Left kidney (tissue), 2 donors: ENCODE results near the gene OSGEP. TPM values are rescaled to one million over a fixed set of nuclear protein-coding genes. Genes with fewer than 3 reads are reported as not detected.

Experiments
- DNase-seq: peaks from one replicate; pipeline ENCODE4 v3.0.0-alpha.2; 2013
- polyA plus RNA-seq: library from polyadenylated mRNA; unstranded; fragments of 120-200 nt; gene quantifications from one replicate; pipeline ENCODE4 v1.2.1, GENCODE V29; 2013; ENCODE audit not compliant: insufficient read length

The OSGEP gene
- polyA plus RNA-seq, 1 donor = 85.7 TPM

DNA sequence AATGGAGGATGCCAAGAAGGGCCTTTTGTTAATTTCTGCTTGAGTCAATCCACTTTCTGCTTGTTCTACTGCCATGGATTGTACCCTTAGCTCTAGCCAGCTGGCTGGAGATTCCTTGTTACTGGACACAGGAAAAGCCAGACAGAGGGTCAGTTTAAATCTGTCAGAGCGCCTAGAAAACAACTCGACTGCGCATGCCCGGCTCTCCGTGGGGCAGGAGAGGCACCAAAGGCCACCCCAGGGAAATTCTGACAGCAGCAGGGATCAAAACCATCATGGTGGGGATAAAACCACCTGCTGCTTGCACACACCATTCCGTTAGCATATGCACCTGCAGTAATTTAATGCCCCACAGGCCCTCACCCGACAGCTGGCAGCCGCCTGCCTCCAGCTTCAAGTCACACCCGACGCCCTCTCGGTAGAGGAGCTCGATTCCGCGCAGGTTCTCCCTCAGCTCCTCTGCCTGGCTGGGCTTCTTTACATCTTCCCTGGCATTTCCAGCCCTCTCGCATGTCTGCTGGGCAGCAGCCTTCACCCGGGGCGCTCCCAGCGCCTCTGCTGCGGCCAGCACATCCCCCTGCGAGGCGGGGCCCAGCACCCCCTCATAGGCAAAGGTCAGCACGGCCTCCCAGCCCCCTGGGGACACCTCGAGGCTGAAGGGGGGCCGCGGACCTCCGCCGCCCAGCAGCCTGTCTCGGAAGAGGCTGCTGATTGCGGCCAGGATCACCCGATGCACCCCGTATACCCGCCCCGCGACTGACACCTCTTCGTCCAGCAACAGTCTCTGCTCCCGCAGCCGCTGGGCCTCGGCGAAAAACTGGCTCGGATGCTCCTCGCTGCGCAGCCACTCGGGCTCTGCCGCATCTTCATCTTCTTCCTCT lies 19.7 kb downstream of the OSGEP start:
- DNase-seq = peak; percentile 24

DNA sequence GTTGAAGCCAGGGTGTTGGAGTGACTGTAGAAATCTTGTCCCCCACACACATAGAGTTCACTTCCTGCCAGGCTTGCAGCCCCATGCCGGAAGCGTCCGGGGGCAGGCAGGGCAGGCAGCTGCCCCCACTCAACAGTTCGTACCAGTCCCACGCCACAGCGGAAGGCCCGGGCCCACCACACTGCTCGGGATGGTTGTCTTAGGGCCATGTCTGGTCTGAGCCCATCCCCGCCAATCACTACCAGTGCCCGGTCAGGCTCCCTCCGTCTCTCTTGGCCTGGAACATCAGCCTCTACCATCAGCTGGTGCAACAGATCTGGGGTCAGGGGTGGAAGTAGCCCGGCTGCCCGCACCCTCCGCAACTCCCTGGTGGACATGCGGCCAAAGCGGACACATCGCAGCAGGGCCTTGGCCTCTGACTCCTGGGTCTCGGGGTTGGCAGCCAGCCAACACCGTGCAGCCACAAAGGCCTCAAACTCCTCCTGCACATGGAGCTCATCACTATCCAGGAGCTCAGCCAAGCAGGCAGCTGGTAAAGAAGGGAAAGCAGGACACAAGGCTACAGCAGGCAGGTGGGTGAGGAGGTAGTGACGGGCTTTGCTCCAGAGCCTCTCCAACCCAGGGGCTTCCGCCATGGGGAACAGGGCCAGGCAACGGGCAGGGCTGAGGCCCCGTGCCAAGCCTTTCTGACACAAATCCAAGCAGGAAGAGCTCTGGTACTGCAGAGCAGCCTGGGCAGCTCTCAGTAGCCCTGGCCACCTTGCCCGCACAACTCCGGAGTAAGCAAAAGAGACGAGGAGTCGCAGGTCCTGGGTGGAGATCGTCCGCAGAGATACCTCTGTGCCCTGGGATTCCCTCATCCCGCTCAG lies 24.6 kb downstream of the OSGEP start:
- DNase-seq = no peak

DNA sequence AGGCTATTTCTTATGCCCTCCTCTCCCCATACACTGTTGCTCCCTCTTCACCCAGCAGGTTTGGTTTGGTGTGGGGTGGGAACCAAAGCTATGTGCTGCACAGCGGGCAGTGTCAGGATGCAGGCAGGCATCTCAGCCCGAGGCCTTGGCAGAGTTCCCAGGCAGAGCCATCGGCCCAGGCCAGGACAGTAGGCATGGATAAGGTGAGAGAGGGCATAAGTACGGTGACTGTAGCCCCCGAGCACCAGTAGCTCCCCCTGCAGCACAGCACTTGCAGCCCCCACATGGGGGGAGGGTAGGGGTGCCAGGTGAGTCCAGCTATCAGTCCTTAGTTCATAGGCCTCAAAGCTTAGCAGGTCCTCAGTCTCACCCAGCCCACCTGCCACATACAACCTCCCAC lies 25.8 kb downstream of the OSGEP start:
- no peak for DNase-seq

DNA sequence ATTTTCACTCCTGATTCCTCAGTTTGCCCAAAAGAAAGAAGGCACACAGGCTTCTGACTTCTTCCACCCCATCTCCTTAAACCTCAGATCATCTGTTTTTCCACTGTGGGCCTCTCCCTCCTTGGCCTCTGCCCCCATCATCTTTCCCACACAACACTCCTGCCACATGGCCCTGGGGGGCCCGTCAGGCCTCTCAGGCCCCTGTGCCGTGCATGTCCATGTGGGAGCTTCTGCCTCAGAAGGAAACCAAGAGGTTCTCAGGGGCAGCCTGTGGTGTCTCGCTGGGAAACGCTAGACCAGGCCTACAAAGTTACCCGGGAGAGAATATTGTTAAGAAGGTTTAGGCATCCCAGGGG lies 26.6 kb downstream of the OSGEP start:
- DNase-seq = no peak

DNA sequence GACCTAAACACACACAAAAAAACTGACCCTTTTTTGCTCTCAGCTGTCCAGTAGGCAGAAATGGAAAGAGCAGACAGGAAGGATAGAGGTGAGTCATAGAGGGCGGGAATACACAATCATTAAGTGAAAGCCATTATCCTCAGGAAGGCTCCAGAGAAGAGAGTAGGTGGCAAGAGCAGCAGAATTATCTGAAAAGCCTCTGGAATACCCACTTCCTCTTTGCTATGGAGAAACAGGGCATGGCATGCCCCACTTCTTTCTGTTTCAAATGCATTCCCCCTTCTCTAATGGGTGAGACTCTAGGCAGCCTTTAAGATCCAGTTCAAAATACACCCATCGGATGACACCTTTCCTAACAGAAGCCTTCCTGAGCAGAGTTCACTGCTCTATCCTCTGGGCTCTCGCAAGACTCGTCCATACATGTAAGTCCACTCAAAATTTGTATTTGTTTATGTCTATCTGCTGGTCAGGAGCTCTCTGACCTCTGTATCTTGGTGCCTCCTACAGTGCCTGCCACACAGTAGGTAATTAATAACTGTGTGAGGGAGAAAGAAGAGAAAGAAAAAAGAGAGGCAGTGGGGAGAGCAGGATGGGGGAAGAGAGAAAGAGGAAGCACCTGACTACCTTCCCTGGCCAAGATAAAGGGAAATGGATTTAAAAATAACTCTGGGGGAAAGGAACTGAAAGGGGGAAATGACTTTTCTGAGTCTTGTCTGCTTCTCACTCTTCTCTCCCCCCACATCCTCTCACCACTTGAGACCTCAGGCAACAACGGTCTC lies 27.2 kb downstream of the OSGEP start:
- no peak for DNase-seq

DNA sequence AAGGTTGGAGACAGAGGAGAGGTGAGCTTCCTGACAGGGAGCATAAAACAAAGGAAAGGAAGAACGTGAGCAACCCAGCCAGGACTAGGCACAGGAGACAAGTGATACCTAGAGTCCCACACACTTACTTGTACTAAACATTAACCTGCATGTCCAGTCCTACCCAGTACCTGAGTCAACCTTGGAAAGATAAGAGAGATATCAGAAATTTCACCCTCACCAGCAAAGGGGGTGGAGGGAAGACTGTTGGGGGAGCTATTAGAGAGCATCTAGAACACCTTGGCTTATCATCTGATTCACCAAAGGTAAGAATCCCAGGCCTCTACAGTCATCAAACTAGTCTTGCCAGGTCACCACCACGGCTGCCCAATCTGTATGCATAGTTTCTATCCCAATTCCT lies 29.8 kb downstream of the OSGEP start:
- DNase-seq = no peak

DNA sequence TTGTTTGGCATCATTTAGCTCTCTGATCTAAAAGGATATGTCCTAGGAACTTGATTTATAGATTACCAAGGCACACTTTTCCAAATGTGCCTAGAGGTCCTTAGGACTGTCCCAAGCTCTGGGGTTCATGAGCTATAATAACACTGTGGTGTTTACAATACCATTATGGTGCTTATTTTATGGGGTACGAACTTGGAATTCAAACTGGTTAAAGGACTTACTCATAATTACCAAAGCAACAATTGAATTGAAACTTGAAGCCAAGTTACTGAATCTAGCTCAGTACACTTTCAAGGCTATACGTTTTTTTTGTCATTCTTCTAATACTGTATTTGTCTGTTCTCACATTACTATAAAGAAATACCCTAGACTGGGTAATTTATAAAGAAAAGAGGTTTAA lies 31.7 kb downstream of the OSGEP start:
- DNase-seq = no peak

DNA sequence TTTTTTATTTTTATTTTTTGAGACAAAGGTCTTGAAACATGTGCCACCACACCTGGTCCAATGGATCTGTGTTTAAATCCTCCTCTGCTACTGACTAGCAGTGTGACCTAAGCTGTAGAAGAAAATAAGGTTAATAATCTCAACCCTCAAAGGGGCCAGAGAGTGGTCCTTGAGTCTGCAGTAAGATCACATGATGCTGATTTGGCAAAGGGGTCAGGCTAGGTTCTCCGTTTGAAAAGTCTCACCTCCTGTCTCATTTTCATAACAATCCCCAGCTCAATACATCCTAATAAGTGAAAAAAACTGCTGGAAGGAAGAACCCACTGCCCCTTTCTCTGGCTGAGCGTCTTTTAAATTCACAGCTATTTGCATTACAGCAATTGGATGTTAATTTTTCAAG lies 33.3 kb downstream of the OSGEP start:
- DNase-seq = no peak

DNA sequence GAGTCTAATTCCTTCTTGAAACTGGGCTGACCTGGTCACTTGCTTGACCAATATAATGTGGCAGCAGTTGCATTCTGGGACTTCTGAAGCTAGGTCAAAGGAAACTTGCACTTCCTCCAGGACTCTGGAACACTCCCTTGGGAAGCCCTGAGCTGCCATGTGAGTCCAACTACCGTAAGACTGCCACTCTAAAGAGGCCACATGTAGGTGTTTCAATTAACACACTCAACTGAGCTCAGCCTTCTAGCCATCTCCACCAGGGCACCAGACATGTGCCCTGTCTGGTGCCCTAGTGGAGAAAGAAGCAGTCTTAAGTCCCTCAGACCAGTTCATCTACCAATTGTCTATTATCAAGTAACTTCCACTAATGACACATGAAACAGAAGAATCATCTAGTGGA lies 35.2 kb downstream of the OSGEP start:
- no peak for DNase-seq

DNA sequence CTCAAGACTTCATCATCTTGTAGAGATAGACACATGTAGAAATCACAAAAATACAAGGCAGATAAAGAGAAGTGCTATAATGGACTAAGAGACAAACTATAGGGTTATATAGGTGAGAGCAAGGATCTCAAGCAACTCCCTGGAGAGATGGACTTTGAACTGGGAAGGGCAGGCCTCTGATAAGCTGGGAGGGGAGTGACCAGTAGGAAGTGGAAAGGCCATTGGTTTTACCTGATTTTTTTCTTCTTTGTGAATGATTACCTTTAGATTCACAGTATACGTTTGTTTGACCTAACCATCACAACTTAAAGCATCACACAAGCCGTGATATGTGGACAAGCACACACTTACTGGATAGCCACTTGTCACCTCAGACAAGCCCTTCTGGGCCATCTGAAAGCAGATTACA lies 36.1 kb downstream of the OSGEP start:
- no peak for DNase-seq

DNA sequence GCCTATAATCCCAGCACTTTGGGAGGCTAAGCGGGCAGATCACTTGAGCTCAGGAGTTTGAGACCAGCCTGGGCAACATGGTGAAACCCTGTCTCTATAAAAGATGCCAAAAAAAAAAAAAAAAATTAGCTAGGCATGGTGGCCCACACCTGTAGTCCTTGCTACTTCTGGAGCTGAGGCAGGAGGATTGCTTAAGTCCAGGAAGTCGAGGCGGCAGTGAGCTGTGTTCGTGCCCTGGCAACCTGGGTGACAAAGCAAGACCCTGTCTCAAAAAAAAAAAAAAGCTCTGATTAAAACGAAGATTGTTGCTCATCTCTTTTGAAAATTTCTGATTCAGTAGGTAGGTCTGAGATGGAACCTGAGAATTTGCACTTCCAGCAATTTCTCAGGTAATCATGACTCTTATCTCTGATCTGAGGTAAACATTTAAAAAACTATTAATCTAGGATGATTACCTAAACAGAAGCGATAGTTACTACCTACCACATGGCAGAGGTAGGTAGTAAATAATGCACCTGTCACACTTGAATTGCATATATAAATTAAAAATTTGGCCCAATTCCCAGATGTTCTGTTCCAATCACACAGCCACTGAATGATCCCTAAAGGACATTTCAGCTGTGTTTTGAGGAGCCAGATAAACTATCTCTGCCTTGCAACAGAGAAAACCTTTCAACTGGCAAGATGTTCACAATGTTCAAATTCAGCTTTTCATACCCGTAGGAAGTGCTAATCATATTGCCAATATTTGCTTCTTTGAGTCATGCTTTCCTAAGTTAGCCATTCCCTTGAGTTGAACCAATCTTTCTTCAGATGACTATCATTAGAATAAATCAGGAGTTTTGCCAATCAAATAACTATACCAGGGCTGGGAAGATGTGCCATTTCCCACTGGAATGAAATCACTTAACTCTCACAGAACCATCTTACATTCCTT lies 37.1 kb downstream of the OSGEP start:
- DNase-seq = no peak

DNA sequence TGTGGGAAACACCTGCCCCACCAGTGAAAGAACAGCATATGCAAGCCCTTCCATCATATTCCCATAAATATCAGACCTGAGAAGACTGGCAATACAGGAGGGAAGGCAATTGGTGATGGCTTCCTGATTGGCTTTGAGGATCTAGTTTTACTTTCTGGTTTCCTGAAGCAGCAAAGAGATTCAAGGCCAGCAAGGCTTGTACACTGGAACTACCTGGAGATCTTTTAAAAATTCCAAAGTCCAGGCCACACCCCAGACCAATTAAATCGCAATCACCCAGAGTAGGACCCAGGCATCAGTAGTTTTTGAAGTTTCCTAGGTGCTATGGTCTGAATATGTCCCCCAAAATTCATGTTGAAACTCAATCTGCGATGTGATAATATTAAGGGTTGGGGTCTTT lies 38.4 kb downstream of the OSGEP start:
- DNase-seq = no peak

DNA sequence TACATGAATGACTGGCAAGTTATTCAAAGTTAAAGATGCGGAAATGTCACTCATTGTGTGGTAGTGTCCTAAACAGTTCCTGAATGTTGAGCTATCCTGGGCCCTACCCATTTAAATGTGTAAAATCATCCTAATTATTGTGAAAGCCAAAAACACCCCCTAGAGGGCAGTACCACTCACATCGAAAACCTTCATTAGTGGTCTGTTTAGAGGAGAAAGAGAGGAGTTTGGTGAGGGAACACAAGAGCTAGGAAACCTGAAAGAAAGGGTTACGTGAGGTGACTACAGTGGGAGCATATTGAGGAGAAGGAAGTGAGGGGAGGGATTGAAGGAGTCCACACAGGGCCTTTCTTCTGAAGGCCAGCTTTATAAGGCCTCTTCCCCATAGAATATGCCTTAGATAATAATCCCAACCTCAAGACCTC lies 38.8 kb downstream of the OSGEP start:
- DNase-seq = peak; percentile 52

DNA sequence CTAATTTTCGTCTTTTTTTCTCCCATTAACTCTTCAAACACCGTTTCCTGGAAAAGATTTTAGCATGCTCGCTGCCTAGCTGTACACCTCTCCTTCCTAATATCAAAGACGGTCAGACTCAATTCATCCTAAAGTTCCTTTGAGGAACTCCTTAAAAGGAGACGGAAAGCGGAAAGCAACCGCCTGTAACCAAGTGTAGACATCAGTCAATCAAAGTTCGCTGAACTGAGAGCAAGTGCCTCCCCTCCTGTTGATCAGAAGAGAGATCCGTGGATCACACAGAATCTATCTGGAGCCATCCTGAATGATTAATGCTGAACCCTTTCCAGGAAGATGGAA lies 40.9 kb downstream of the OSGEP start:
- DNase-seq = no peak

DNA sequence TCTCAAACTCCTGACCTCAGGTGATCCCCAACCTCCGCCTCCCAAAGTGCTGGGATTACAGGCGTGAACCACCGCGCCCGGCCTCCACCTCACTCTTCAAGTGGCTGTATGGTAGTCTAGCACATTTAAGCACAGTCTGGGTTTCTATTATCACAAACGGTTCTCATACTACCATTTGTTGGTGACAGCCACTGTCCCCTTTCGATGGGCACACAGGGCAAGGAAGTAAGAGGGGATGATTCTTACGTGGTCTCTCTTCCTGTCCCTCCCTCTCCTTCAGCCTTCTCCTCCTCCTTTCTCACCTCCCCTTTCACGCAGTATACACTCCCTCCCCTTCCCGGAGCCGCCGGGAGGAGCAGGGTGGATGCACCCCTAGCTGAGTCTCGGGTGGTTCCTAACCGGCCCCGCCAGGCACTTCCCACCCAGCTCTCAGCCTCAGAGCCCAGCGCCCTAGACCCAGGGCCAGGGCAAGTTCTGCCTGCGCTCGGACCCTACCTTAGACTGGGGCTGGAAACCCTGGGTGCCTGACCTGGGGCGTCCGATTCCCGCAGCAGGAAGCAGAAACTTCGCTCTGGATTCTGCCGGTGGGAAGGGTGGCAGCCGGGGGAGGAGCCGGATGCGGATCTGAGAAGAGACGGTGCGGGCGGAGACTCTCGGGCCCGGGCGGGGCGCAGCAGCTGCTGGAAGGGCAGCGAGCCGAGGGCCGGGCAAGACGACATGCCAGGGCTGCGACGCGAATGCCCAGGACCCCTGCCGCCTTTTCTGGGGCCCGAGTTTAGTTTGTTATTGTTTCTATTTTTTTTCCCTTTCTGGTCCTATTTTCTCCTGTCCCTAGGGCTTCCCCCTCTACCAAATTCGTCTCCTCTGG lies 41.5 kb downstream of the OSGEP start, which contains the start of gene TEP1:
TSS of gene TEP1 (minus strand) at position 626 of the 868 bp plus-strand sequence. CDS start 5,062 bp downstream, outside the sequence.
- DNase-seq = peak; percentile 77

DNA sequence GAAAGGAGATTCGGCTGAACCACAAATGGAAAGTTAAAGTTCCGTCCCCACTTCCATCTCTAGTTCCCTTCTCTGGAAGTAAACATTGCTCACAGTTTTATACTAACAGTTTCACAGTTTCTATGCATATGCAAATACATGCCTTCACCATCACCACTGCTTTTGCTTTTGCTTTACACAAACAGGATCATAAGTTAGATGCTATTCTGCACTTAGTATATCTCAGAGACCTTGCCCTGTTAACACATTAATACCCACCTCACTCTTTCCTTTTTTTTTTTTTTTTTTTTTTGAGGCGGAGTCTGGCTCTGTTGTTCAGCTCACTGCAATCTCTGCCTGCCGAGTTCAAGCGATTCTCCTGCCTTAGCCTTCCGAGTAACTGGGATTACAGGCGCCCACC lies 42.2 kb downstream of the OSGEP start:
- no peak for DNase-seq

DNA sequence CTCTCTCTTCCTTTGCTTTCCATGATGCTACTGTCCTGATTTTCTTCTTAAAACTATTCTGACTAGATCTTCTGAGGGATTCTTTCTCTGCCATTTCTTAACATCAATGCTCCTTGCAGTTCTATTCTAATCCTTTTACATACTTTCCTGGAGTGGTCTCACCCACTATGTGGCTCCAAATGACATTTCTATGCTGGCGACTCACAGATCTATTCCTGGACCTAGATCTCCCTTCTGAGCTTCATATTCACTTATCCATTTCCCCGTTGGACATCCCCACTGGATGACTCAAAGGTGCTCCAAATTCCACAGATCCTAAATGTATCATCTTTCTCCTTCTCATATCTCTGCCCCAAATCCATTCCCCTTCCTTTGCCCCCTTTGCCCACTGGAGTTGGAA lies 45.4 kb downstream of the OSGEP start:
- DNase-seq = no peak

DNA sequence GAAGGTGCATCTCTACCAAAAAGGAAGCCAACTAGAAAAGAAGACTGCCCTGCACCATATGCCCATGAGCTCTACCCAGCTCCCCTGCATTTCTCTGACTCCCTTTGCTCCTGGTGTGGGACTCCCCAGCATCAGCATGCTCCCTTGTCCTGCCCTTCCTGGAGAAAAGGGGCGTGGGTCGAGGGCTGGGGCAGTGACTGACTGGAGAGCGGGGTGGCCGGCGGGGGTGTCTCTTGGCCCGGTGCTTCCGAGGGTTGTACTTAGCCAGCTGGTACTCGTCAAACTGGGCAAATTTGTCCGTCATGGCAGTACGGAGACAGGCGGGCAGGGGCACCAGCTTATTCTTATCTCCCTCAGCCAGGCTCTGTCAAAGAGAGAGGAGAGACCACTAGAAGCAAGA lies 51.1 kb downstream of the OSGEP start:
- no peak for DNase-seq

DNA sequence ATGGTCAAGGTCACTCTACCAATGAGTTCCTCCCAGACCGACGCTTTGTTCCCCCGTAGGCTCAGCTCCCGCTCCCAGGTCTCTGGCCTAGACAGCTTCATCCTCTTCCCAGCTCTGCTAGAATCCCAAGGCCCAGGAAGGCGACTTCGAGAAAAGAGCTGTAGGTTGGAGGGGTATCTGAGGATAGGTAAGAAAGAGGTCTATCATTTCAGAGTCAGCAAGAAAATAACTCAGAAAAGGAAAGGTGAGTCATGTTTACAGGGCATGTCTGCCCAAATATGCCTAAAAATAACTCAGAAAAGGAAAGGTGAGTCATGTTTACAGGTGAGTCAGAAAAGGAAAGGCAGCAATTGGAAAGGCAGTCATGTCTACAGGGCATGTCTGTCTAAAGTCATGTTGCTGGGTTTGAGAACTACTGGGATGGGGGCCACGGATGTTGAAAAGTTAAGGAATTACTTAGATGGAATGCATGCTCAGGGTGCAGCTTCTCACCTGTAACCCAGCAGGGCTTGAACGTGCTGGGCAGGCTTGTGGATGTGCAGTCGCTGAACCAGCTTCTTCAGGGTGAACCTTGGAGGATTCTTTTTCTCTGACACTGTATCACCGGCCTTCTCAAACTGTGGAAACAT lies 53.5 kb downstream of the OSGEP start:
- no peak for DNase-seq

DNA sequence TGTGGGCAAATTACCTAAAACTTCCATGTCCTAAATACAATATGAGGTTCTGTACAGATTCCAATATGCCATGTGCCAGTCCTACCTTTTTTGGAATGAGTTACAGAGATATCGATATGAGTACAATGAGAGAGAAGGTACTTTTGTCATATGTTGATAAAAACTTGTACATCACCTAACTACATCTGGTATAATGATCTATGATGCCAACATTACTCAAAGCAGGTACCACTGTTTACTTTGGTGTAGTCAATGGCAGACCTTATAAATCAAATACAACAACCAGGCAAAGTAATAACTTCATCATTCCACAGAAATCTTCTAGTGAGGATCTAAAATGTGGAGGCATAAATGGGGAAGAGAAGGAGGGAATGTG lies 54.0 kb downstream of the OSGEP start:
- DNase-seq = no peak
